ENCODE measurements around the gene PIGO. TPM values are rescaled to one million over a fixed set of nuclear protein-coding genes. Genes with fewer than 3 reads are reported as not detected.

The PIGO gene
- total and polyA plus RNA-seq, 10 of the 15 experiments (the other 5 are each of a cell fraction or from before 2014, with no cell fraction given): 8.2 to 23.3 (median 18.4) TPM

DNA sequence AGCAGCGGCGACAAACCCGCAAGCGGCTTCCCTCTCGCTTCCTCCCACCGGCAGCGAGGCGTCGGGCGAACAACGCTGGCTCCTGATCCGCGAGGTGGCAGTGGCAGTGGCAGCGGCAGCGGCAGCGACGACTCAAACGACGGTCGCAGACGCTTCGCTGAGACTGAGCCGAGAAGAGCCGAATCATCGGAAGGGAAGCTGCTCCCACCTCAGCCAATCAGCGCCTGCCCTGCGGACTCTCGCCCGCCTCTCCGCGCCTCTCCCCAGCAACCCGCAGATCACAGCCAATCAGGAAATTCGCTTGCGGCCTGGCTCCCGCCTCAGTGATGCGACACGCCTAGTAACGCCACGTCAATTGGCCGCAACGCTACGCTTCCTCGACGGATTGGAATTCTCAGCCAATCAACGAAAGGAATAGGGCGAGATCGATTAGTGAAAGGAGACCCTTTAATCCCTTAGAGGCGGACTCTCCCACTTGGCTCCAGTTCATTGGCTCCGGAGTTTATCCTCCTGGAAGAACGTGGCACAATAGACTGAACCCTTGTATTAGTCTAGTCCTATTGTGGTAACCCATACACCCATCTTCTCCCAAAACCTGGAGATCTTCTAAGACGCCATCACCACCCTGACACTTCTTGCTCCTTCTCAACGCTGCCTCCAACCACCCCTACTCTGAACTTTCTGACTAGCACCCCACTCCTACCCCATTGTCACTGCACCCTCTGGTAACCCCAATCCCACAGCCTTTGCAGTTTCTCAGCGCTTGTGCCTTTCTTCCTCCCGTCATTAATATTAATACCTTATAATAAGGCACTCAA lies 23.7 kb downstream of the PIGO start, which contains the start of gene VCP (continued):
- peak; percentile 12; the same call in 1 of the 2 replicates for TF ChIP-seq ZNF687 (IDR thresholded peaks at IDR 0.05)
- TF ChIP-seq EZH2 (IDR thresholded peaks at IDR 0.05; ENCODE audit: borderline replicate concordance, control insufficient read depth, low read depth, low read length): no peak
- no peak for TF ChIP-seq LARP7 (IDR thresholded peaks at IDR 0.05)
- peak; percentile 59; the same call in 1 of the 2 replicates for TF ChIP-seq SIN3A (IDR thresholded peaks at IDR 0.05; ENCODE audit: low read depth, low read length)
- TF ChIP-seq JUND (IDR thresholded peaks at IDR 0.05; ENCODE audit: low read depth, low read length): no peak
- TF ChIP-seq ZNF24 (IDR thresholded peaks at IDR 0.05): no peak
- no peak for TF ChIP-seq POU2F2 (IDR thresholded peaks at IDR 0.05; ENCODE audit: borderline replicate concordance, low read depth, low read length)
- TF ChIP-seq NFXL1 (IDR thresholded peaks at IDR 0.05; ENCODE audit: borderline replicate concordance): no peak
- no peak for TF ChIP-seq BMI1 (IDR thresholded peaks at IDR 0.05; ENCODE audit: borderline replicate concordance)
- no peak for TF ChIP-seq ATF2 (IDR thresholded peaks at IDR 0.05; ENCODE audit: low read length)
- TF ChIP-seq CEBPZ (IDR thresholded peaks at IDR 0.05; ENCODE audit: low read depth, low read length): peak; percentile 92
- no peak for TF ChIP-seq E2F4 (IDR thresholded peaks at IDR 0.05; ENCODE audit: low read depth, low read length)
- no peak for TF ChIP-seq MYB (IDR thresholded peaks at IDR 0.05; ENCODE audit: borderline replicate concordance, low read depth, low read length)
- TF ChIP-seq NRF1 (conservative IDR thresholded peaks at IDR 0.05; ENCODE audit: low read depth, low read length): no peak
- TF ChIP-seq YY1 (IDR thresholded peaks at IDR 0.05; ENCODE audit: low read depth, low read length): no peak
- no peak for TF ChIP-seq ASH2L (IDR thresholded peaks at IDR 0.05; ENCODE audit: borderline replicate concordance, low read depth)
- TF ChIP-seq NFIC (IDR thresholded peaks at IDR 0.05; ENCODE audit: low read depth, low read length): no peak
- peak; percentile 98 for TF ChIP-seq SP1 (IDR thresholded peaks at IDR 0.05; ENCODE audit: low read depth, low read length)
- no peak for TF ChIP-seq RB1 (IDR thresholded peaks at IDR 0.05; ENCODE audit: borderline replicate concordance)
- no peak for TF ChIP-seq TCF7 (IDR thresholded peaks at IDR 0.05; ENCODE audit: borderline replicate concordance)
